Dendritic cell treated with granulocyte-macrophage colony-stimulating factor and Interleukin-4, amounts not matched to agents 40 ng/mL and 50 ng/mL, for 4 days (primary cell): ENCODE measurements around the gene CPSF4.

Experiments
- H3K27ac Mint-ChIP-seq: one replicate; pipeline ENCODE4 v1.8.0; 2022; ENCODE audit warnings: mild to moderate bottlenecking, mixed read lengths
- H3K27me3 Mint-ChIP-seq: one replicate; pipeline ENCODE4 v1.8.0; 2022; ENCODE audit warnings: mild to moderate bottlenecking, mixed read lengths
- H3K36me3 Mint-ChIP-seq: one replicate; pipeline ENCODE4 v1.8.0; 2022; ENCODE audit warnings: low read depth, mixed read lengths
- H3K4me1 Mint-ChIP-seq: one replicate; pipeline ENCODE4 v1.8.0; 2022; ENCODE audit warnings: low read depth, mixed read lengths
- H3K4me3 Mint-ChIP-seq: one replicate; pipeline ENCODE4 v1.8.0; 2022; ENCODE audit warnings: mild to moderate bottlenecking, moderate library complexity, mixed read lengths
- H3K9me3 Mint-ChIP-seq: one replicate; pipeline ENCODE4 v1.8.0; 2022; ENCODE audit warnings: mixed read lengths
- intact Hi-C: fragments of 100-400 bp; cut with micrococcal nuclease; formaldehyde crosslinking; loops from one replicate; pipeline ENCODE4 v1.15.0; 2022

The CPSF4 gene

DNA sequence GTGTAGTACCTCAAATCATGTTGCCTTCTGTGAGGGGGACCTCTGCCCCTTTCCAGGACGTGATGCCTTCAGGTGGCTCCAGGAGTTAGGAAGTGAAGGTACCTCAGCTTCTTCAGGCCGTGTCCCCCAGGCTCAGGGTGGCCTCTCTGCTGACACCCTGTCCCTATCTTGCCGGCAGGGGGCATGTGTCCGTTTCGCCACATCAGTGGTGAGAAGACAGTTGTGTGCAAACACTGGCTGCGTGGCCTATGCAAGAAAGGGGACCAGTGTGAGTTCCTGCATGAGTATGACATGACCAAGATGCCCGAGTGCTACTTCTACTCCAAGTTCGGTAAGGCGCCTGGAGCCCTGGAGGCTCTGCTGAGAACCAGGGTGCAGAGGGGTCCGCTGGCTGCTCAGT lies 9.2 kb downstream of the CPSF4 start:
- intact Hi-C loops: no loop called here
- Mint-ChIP-seq H3K4me1 (peaks cover 4% of the 10 kb centered on the region), H3K9me3 (no peaks in the 10 kb centered on the region), H3K27me3 (no peaks in the 10 kb centered on the region), H3K36me3 (peaks cover 97% of the 10 kb centered on the region), H3K27ac (no peak overlapping the region), H3K4me3 (no peak overlapping the region)

- no peaks in the 10 kb centered on the region for H3K4me1 Mint-ChIP-seq
- no peaks in the 10 kb centered on the region for H3K9me3 Mint-ChIP-seq
- no peak overlapping the region for H3K27ac Mint-ChIP-seq
- no peak overlapping the region for H3K4me3 Mint-ChIP-seq
- no peaks in the 10 kb centered on the region for H3K27me3 Mint-ChIP-seq
- H3K36me3 Mint-ChIP-seq: peaks cover 97% of the 10 kb centered on the region
- intact Hi-C loops: no loop called here
Observed at GRCh38 chr7:99448855-99449254, 10.1 kb downstream of the CPSF4 start.

DNA sequence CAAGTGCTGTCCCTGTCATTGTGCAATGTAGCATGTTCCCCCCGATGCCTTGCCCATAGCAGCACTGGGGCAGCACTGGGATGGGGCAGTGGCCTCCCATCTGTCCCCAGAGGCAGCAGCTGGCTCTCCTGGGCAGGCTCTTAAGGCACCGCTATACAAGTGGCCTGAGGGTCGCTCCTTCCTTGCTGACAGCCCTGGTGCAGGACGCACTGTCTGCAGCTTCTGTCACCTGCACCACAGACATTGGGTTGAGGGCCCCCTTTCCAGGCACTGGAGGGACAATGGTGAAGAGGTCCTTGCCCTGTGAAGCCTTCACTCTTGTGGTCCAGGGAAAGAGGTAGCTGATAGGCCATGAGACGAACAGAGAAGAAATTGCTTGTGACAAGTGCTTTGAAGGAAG lies 10.6 kb downstream of the CPSF4 start:
- H3K4me1 Mint-ChIP-seq: no peaks in the 10 kb centered on the region
- peaks cover 97% of the 10 kb centered on the region for H3K36me3 Mint-ChIP-seq
- no peaks in the 10 kb centered on the region for H3K9me3 Mint-ChIP-seq
- intact Hi-C loops: no loop called here
- H3K27me3 Mint-ChIP-seq: no peaks in the 10 kb centered on the region
- no peak overlapping the region for H3K4me3 Mint-ChIP-seq
- no peak overlapping the region for H3K27ac Mint-ChIP-seq

GRCh38 chr7:99451936-99452335 lies 13.2 kb downstream of the CPSF4 start:
- Mint-ChIP-seq H3K4me1 (no peaks in the 10 kb centered on the region), H3K36me3 (peaks cover 99% of the 10 kb centered on the region), H3K27ac (no peak overlapping the region), H3K4me3 (no peak overlapping the region), H3K9me3 (no peaks in the 10 kb centered on the region), H3K27me3 (no peaks in the 10 kb centered on the region)
- intact Hi-C loops: no loop called here

DNA sequence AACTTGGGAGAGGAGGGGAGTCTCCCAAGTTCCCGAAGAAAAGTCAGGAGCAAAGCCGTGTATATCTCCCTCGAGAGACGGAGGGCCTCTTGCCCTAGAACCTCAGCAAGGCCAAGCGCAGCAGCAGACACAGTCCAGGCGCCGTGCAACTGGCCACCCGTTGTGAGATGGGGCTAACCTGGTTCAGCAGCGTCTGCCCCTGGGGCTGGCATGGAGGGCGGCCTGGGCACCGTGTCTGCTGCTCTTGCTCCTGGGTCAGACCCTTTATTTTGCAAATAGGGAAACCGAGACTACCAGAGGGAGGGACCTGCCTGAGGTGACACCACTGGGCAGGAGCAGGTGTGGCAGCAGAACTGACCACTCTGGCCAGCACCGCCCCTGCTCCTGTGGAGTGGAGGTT lies 13.8 kb downstream of the CPSF4 start:
- no peaks in the 10 kb centered on the region for H3K27me3 Mint-ChIP-seq
- intact Hi-C loops: no loop called here
- H3K36me3 Mint-ChIP-seq: peaks cover 99% of the 10 kb centered on the region
- no peaks in the 10 kb centered on the region for H3K9me3 Mint-ChIP-seq
- no peaks in the 10 kb centered on the region for H3K4me1 Mint-ChIP-seq
- no peak overlapping the region for H3K27ac Mint-ChIP-seq
- no peak overlapping the region for H3K4me3 Mint-ChIP-seq

DNA sequence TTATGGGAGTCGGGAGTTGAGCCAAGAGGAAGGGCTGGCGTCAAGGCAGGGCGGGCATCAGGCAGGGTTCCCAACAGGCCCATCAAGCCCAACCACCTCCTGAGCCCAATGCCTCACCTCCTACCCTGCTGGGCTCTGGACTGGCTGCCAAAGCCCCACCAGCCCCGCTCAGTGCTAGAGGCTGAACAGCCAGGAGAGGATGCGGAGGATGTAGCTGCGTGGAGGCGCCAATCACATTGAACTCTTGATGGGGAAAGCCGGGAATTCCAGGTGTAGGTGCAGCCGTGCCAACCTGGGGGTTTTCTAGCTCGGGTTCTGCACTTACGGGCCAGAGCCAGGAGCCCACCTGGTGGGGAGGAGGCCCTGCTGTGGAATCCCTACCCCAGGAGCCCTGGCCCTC lies 14.4 kb downstream of the CPSF4 start:
- no peaks in the 10 kb centered on the region for H3K27me3 Mint-ChIP-seq
- H3K9me3 Mint-ChIP-seq: no peaks in the 10 kb centered on the region
- H3K4me3 Mint-ChIP-seq: no peak overlapping the region
- intact Hi-C loops: no loop called here
- no peak overlapping the region for H3K27ac Mint-ChIP-seq
- H3K36me3 Mint-ChIP-seq: peaks cover 99% of the 10 kb centered on the region
- H3K4me1 Mint-ChIP-seq: no peaks in the 10 kb centered on the region

GRCh38 chr7:99455874-99456273 lies 17.1 kb downstream of the CPSF4 start:
- peaks cover 99% of the 10 kb centered on the region for H3K36me3 Mint-ChIP-seq
- H3K4me3 Mint-ChIP-seq: no peak overlapping the region
- no peak overlapping the region for H3K27ac Mint-ChIP-seq
- H3K4me1 Mint-ChIP-seq: peaks cover 12% of the 10 kb centered on the region
- H3K27me3 Mint-ChIP-seq: no peaks in the 10 kb centered on the region
- intact Hi-C loops: no loop called here
- no peaks in the 10 kb centered on the region for H3K9me3 Mint-ChIP-seq

GRCh38 chr7:99456288-99456687 lies 17.5 kb downstream of the CPSF4 start:
- H3K27ac Mint-ChIP-seq: no peak overlapping the region
- no peak overlapping the region for H3K4me3 Mint-ChIP-seq
- intact Hi-C loops: no loop called here
- H3K9me3 Mint-ChIP-seq: no peaks in the 10 kb centered on the region
- peaks cover 98% of the 10 kb centered on the region for H3K36me3 Mint-ChIP-seq
- no peaks in the 10 kb centered on the region for H3K27me3 Mint-ChIP-seq
- peaks cover 14% of the 10 kb centered on the region for H3K4me1 Mint-ChIP-seq

DNA sequence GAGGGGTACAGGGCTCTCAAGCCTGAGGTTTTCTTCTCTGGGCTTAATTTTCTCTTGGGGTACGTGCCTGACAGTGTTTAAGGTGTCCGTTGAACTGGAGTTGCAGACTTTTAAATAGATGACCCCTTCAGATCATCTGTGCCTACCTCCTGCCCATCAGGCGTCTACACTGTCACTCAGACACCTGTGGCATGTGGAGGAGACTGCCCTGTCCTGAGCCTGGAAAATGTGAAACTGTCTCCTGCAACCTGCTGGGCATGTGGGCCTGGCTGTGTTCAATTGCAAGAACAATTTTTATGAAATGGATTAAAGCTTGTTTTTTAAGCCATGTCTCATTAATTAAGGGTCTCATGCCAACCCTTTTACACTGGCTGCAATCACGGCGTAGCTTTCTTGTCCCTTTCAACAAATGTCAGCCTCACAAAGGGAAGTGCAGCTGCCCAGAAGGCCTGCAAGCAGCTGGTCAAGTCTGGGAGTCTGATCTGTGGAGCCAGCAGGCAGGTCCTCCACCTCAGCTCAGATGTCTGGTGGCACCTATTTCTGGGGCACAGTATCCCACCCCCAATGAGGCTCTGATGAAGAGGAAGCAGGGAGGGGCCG lies 18.4 kb downstream of the CPSF4 start:
- Mint-ChIP-seq H3K4me1 (peaks cover 21% of the 10 kb centered on the region), H3K4me3 (no peak overlapping the region), H3K9me3 (no peaks in the 10 kb centered on the region), H3K27me3 (no peaks in the 10 kb centered on the region), H3K27ac (no peak overlapping the region), H3K36me3 (peaks cover 91% of the 10 kb centered on the region)
- intact Hi-C loops: no loop called here

DNA sequence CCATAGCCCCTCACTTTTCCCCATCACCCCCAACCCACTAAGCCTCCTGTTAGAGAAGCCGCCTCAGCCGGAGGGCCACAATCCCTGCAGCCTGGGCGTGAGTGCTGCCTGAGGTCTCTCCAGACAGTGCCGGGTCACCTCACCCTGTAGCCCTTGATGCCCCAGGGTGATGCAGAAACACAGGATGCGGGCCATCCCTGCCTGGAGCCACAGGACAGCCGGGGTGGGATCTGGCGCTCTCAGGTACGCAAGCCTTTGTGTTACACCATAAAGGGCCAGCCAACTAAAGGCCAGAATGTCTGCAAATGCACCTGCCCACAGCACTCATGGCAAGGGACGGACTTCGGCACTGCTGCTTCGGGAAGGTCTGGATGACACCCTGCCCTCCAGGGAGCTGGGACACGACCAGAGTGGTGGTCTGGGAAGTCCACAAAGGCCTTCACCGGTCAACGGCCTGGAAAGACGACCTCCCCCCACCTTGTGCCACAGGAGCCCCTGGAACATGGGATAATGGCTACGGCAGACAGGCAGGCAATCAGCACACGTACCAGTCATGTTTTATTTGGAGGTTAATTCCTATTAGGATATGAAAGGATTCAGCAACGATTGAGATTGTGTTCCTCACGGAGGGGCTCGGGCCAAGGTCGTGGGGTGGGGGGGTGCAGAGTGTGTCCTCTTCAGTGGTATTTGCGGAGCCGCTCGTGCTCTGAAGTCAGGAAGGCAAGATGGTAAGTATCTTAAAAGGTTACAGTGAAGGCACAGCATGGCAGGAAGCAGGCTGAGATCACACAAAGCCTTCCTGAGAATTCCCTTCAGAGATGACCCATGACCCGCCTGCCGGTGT lies 19.1 kb downstream of the CPSF4 start:
- H3K36me3 Mint-ChIP-seq: peaks cover 91% of the 10 kb centered on the region
- intact Hi-C loops: no loop called here

DNA sequence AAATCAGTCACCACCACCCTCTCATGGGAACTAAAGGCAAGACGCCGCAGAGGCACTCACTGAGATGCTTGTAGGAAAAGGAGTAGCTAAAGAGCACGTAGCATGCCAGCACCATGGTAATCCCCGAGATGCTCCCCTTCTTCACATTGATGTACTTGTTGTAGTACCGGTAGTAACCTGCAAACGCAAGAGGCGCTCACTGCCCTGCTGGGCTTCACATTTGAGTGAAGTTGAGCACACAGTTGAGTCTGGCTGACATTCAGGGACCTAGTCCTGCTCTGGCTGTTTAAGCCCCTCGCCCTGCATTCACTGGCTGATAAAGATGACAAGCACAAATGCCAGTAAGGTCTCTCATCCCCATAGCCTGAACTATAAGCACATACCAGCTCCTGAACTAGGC lies 20.3 kb downstream of the CPSF4 start:
- no peaks in the 10 kb centered on the region for H3K27me3 Mint-ChIP-seq
- no peak overlapping the region for H3K4me3 Mint-ChIP-seq
- no peaks in the 10 kb centered on the region for H3K9me3 Mint-ChIP-seq
- H3K4me1 Mint-ChIP-seq: peaks cover 28% of the 10 kb centered on the region
- intact Hi-C loops: no loop called here
- no peak overlapping the region for H3K27ac Mint-ChIP-seq
- H3K36me3 Mint-ChIP-seq: peaks cover 88% of the 10 kb centered on the region

More for the DNA sequence above, 19.1 kb downstream of the CPSF4 start:
- Mint-ChIP-seq H3K4me1 (peaks cover 23% of the 10 kb centered on the region), H3K9me3 (no peaks in the 10 kb centered on the region), H3K27ac (no peak overlapping the region), H3K27me3 (no peaks in the 10 kb centered on the region), H3K4me3 (no peak overlapping the region)

DNA sequence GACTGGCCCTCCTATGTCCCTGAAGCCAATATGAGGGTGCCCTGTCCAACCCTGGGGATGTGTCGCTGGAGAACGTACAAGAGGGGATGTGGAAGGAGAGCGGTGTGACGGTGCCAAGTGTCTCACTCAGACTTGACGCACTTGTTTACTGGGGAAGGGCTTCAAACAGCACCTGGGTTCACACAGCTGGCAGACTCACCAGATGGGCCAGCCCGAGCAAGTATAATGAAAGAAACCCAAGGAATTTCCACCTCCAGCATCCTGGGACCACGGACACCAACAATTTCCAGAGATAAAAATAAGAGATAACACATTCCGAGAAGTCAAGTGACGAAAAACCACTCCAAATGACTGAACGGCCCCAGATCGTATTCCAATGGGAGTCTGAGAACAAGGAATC lies 21.9 kb downstream of the CPSF4 start:
- H3K4me1 Mint-ChIP-seq: peaks cover 43% of the 10 kb centered on the region
- intact Hi-C loops: no loop called here

DNA sequence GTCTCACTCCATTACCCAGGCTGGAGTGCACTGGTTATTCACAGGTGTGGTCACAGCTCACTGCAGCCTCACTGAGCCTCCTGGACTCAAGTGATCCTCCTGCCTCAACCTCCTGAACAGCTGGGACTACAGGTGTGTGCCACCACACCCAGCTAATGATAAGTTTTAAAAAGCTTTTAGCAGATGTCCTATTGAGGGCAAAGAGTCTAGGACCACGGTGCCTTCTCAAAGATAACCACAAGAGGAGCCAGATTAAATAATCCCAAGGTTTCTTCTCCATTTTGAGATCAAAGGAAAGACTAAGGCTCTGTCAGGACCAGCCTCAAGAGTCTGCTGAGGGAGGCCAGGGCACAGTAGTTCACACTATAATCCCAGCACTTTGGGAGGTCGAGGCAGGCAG lies 22.5 kb downstream of the CPSF4 start:
- Mint-ChIP-seq H3K9me3 (no peaks in the 10 kb centered on the region), H3K4me1 (peaks cover 43% of the 10 kb centered on the region), H3K27ac (no peak overlapping the region), H3K27me3 (no peaks in the 10 kb centered on the region), H3K36me3 (peaks cover 89% of the 10 kb centered on the region), H3K4me3 (no peak overlapping the region)
- intact Hi-C loops: no loop called here

More for the DNA sequence above, 21.9 kb downstream of the CPSF4 start:
- Mint-ChIP-seq H3K27me3 (no peaks in the 10 kb centered on the region), H3K27ac (no peak overlapping the region), H3K9me3 (no peaks in the 10 kb centered on the region), H3K4me3 (no peak overlapping the region), H3K36me3 (peaks cover 89% of the 10 kb centered on the region)

GRCh38 chr7:99465421-99465768 lies 26.7 kb downstream of the CPSF4 start:
- Mint-ChIP-seq H3K27me3 (peaks cover 17% of the 10 kb centered on the region), H3K4me1 (peaks cover 36% of the 10 kb centered on the region), H3K9me3 (no peaks in the 10 kb centered on the region), H3K36me3 (peaks cover 48% of the 10 kb centered on the region), H3K4me3 (peak overlapping the region; percentile 88), H3K27ac (peak overlapping the region; percentile 98)
- intact Hi-C loops: no loop called here
